ENCODE data around the gene EDARADD.
"Not testable (repeated sequence)": the region's sequence is repeated elsewhere in the genome, so short reads cannot be mapped to it uniquely, and the experiment has no call there.

The EDARADD gene

GRCh38 chr1:236489161-236489560 lies 95.1 kb downstream of the EDARADD start:
- not testable (repeated sequence) for DNase-seq (ENCODE audit: low spot score)

GRCh38 chr1:236489710-236490377 lies 95.8 kb downstream of the EDARADD start:
- peak; percentile 50 for DNase-seq (ENCODE audit: low spot score)

- no peak for DNase-seq (ENCODE audit: low spot score)
These were observed 97.5 kb downstream of the EDARADD start for GRCh38 chr1:236491469-236492136.

GRCh38 chr1:236492378-236492777 lies 98.3 kb downstream of the EDARADD start:
- no peak for DNase-seq (ENCODE audit: low spot score)

- DNase-seq (ENCODE audit: low spot score) = no peak
These were observed 100.0 kb downstream of the EDARADD start for GRCh38 chr1:236494082-236494481.

GRCh38 chr1:236494586-236495466 lies 100.7 kb downstream of the EDARADD start:
- DNase-seq (ENCODE audit: low spot score) = no peak

GRCh38 chr1:236495467-236496112 lies 101.5 kb downstream of the EDARADD start:
- DNase-seq (ENCODE audit: low spot score) = no peak

- DNase-seq (ENCODE audit: low spot score) = no peak
These were observed 103.8 kb downstream of the EDARADD start for GRCh38 chr1:236497908-236498307.

- DNase-seq (ENCODE audit: low spot score) = no peak
These were observed 107.0 kb downstream of the EDARADD start for GRCh38 chr1:236501093-236501492.

- DNase-seq (ENCODE audit: low spot score) = no peak
These were observed 108.5 kb downstream of the EDARADD start for GRCh38 chr1:236502579-236502971.

GRCh38 chr1:236502972-236503639 lies 109.0 kb downstream of the EDARADD start:
- DNase-seq (ENCODE audit: low spot score) = no peak

- not testable (repeated sequence) for DNase-seq (ENCODE audit: low spot score)
These were observed 110.3 kb downstream of the EDARADD start for GRCh38 chr1:236504338-236504737.

- DNase-seq (ENCODE audit: low spot score) = no peak
These were observed 113.1 kb downstream of the EDARADD start for GRCh38 chr1:236507022-236507700.

- no peak for DNase-seq (ENCODE audit: low spot score)
These were observed 114.5 kb downstream of the EDARADD start for GRCh38 chr1:236508593-236509027.

GRCh38 chr1:236509203-236509602 lies 115.1 kb downstream of the EDARADD start:
- no peak for DNase-seq (ENCODE audit: low spot score)

GRCh38 chr1:236509647-236510401 lies 115.7 kb downstream of the EDARADD start:
- no peak for DNase-seq (ENCODE audit: low spot score)

- no peak for DNase-seq (ENCODE audit: low spot score)
These were observed 117.8 kb downstream of the EDARADD start for GRCh38 chr1:236511735-236512418.

GRCh38 chr1:236514703-236515442 lies 120.8 kb downstream of the EDARADD start:
- DNase-seq (ENCODE audit: low spot score) = no peak

- no peak for DNase-seq (ENCODE audit: low spot score)
These were observed 121.4 kb downstream of the EDARADD start for GRCh38 chr1:236515443-236515958.

Data from hematopoietic multipotent progenitor cell treated with erythropoietin and hydrocortisone succinate and interleukin-3 and kit ligand, for 15 days (in vitro differentiated cells).